Gastroesophageal sphincter (tissue), 3 donors: ENCODE measurements around the gene COX4I2.

Experiments
- CTCF ChIP-seq, 4 experiments: fragments of 200-600 bp in 2 of 4; fragments of 450-650 bp in 2 of 4; sonication (generic) in 1 of 4; IDR thresholded peaks; one replicate each; pipeline ENCODE4 v1.5.1; 2017 to 2019; ENCODE audit warnings: antibody characterized with exemption in 4 of 4, mild to moderate bottlenecking in 2 of 4, moderate library complexity in 2 of 4
- EP300 ChIP-seq: sonication (generic); formaldehyde crosslinking; IDR thresholded peaks from one replicate; pipeline ENCODE4 v1.6.1; 2017; ENCODE audit warnings: antibody characterized with exemption, mild to moderate bottlenecking
- POLR2A ChIP-seq, 2 donors: fragments of 450-650 bp; IDR thresholded peaks; one replicate each; pipeline ENCODE4 v1.6.1; 2017; ENCODE audit warnings: antibody characterized with exemption in 2 of 2, mild to moderate bottlenecking in 2 of 2, moderate library complexity in 1 of 2

GRCh38 chr20:31654534-31654933, 16.8 kb downstream of the COX4I2 start:
- TF ChIP-seq CTCF (IDR thresholded peaks at IDR 0.05) = no peak
- TF ChIP-seq POLR2A (IDR thresholded peaks at IDR 0.05) = no peak
- no peak for TF ChIP-seq EP300
